B cell (primary cell): ENCODE results near the gene FUOM. TPM values are rescaled to one million over a fixed set of nuclear protein-coding genes. Genes with fewer than 3 reads are reported as not detected.

Source experiments
- ATAC-seq: fragments of 200-7000 bp; cut with Tn5 transposase; one replicate; pipeline ENCODE4 v1.10.0; 2021; ENCODE audit warnings: low read depth, mild to moderate bottlenecking, moderate number of reproducible peaks, moderate library complexity
- CTCF ChIA-PET: fragments of 350-600 bp; sonication (Branson Sonifier 250); formaldehyde crosslinking; loops from one replicate; lab custom pipeline; 2021; ENCODE audit warnings: antibody characterized with exemption, inconsistent platforms; lab: Charles Lee
- POLR2A ChIA-PET: fragments of 350-600 bp; sonication (Branson Sonifier 250); formaldehyde crosslinking; loops from one replicate; lab custom pipeline; 2021; ENCODE audit warnings: antibody characterized with exemption; lab: Charles Lee
- DNase-seq: peaks from one replicate; pipeline ENCODE4 v3.0.0; 2013
- H2AFZ ChIP-seq: 2 replicates; pipeline ENCODE4 v1.6.1; 2012; ENCODE audit warnings: mild to moderate bottlenecking, low read depth, low read length; ENCODE audit not compliant: insufficient read depth, poor library complexity, severe bottlenecking
- H3K27ac ChIP-seq, 2 donors: 1 replicate in 1 of 2; 2 replicates in 1 of 2; pipeline ENCODE4 v1.5.1; 2012 to 2013; ENCODE audit warnings: low read length in 2 of 2, mild to moderate bottlenecking in 2 of 2, moderate library complexity in 1 of 2
- H3K27me3 ChIP-seq, 4 experiments: fragments of 200-600 bp in 1 of 4; sonication (generic) in 1 of 4; replicated peaks in 1 of 4; 1 replicate in 2 of 4; 2 replicates in 2 of 4; pipeline versions ENCODE4 v1.6.1 to v1.7.0; 2013 to 2016; ENCODE audit warnings: low read length in 3 of 4, mild to moderate bottlenecking in 2 of 4, mixed read lengths in 1 of 4, moderate library complexity in 1 of 4; ENCODE audit not compliant: insufficient read depth in 4 of 4, control insufficient read depth in 3 of 4; ENCODE audit errors: control extremely low read depth in 1 of 4
- H3K36me3 ChIP-seq, 2 experiments: replicated peaks in 1 of 2; 1 replicate in 1 of 2; 2 replicates in 1 of 2; pipeline versions ENCODE4 v1.6.1 to v1.7.1; 2013; ENCODE audit warnings: low read length in 1 of 2; ENCODE audit not compliant: insufficient read depth in 2 of 2, control insufficient read depth in 1 of 2; ENCODE audit errors: control extremely low read depth in 1 of 2, extremely low read depth in 1 of 2
- H3K4me1 ChIP-seq, 2 donors: fragments of 200-600 bp in 1 of 2; sonication (generic) in 1 of 2; 1 replicate in 1 of 2; 2 replicates in 1 of 2; pipeline versions ENCODE4 v1.5.1 to v1.6.1; 2013 to 2017; ENCODE audit warnings: low read length in 2 of 2; ENCODE audit not compliant: control insufficient read depth in 2 of 2, insufficient read depth in 2 of 2
- H3K4me2 ChIP-seq: replicated peaks from 2 replicates; pipeline ENCODE3; 2012; ENCODE audit warnings: mild to moderate bottlenecking, low read depth, low read length; ENCODE audit not compliant: poor library complexity, severe bottlenecking
- H3K4me3 ChIP-seq, 5 experiments: fragments of 200-600 bp in 1 of 5; sonication (generic) in 1 of 5; 1 replicate in 3 of 5; 2 replicates in 2 of 5; pipeline versions ENCODE4 v1.5.1 to v1.7.0; 2011 to 2016; ENCODE audit warnings: low read length in 4 of 5, mild to moderate bottlenecking in 4 of 5, low read depth in 2 of 5, control low read depth in 1 of 5, moderate library complexity in 1 of 5; ENCODE audit not compliant: insufficient read depth in 1 of 5; ENCODE audit errors: control extremely low read depth in 1 of 5, extremely low read depth in 1 of 5
- H3K79me2 ChIP-seq: fragments of 200-600 bp; sonication (generic); one replicate; pipeline ENCODE4 v1.6.0; 2016; ENCODE audit warnings: low read length; ENCODE audit not compliant: control insufficient read depth, insufficient read depth
- H3K9ac ChIP-seq: fragments of 200-600 bp; sonication (generic); 2 replicates; pipeline ENCODE4 v1.6.1; 2017; ENCODE audit warnings: mild to moderate bottlenecking, low read length, moderate library complexity
- H3K9me3 ChIP-seq, 3 donors: one replicate each; pipeline versions ENCODE4 v1.6.1 to v1.7.1; 2013; ENCODE audit warnings: low read length in 2 of 3; ENCODE audit not compliant: control insufficient read depth in 2 of 3, insufficient read depth in 1 of 3; ENCODE audit errors: control extremely low read depth in 1 of 3
- H4K20me1 ChIP-seq: 2 replicates; pipeline ENCODE4 v1.6.0; 2012; ENCODE audit warnings: mild to moderate bottlenecking, low read length; ENCODE audit not compliant: insufficient read depth, control insufficient read depth, poor library complexity, severe bottlenecking
- H3K27ac Mint-ChIP-seq: one replicate; pipeline ENCODE4 v1.8.0; 2021; ENCODE audit warnings: mixed read lengths
- H3K27me3 Mint-ChIP-seq: one replicate; pipeline ENCODE4 v1.8.0; 2021; ENCODE audit warnings: mixed read lengths
- H3K4me1 Mint-ChIP-seq: one replicate; pipeline ENCODE4 v1.8.0; 2021; ENCODE audit warnings: mixed read lengths
- H3K4me3 Mint-ChIP-seq: one replicate; pipeline ENCODE4 v1.8.0; 2021; ENCODE audit warnings: mixed read lengths
- H3K9me3 Mint-ChIP-seq: one replicate; pipeline ENCODE4 v1.8.0; 2022; ENCODE audit warnings: mixed read lengths; ENCODE audit not compliant: insufficient read depth
- EZH2 ChIP-seq: IDR thresholded peaks from 2 replicates; pipeline ENCODE4 v1.6.1; 2012; ENCODE audit warnings: borderline replicate concordance, low read depth, mild to moderate bottlenecking, moderate library complexity, low read length; ENCODE audit not compliant: insufficient read depth, poor library complexity, severe bottlenecking
- WGBS: methylation state at CpG from one replicate; pipeline ENCODE4 v1.1.5; 2013; ENCODE audit warnings: missing lambda C conversion rate; ENCODE audit not compliant: insufficient coverage; 5-methylcytosine and 5-hydroxymethylcytosine counted together
- intact Hi-C: fragments of 100-400 bp; cut with micrococcal nuclease; formaldehyde crosslinking; loops from one replicate; pipeline ENCODE4 v1.10.0; 2022
- polyA plus RNA-seq: library from polyadenylated mRNA; depleted of rRNA; stranded (reverse); fragments of >200 nt; gene quantifications from 2 replicates; pipeline ENCODE4 v1.2.3, GENCODE V29; 2012
- total RNA-seq, 2 donors: library from RNA; stranded (reverse); fragments of 120-200 nt in 1 of 2; gene quantifications; 1 replicate in 1 of 2; 2 replicates in 1 of 2; pipeline versions ENCODE4 v1.2.3 to v1.2.4, GENCODE V29; 2013 to 2022
- TF ChIP-seq, protein P1 (sequence below): fragments of 200-600 bp; IDR thresholded peaks from one replicate; pipeline ENCODE4 v1.8.0; 2022; ENCODE audit warnings: antibody characterized with exemption, mild to moderate bottlenecking

Gene FUOM
- total and polyA plus RNA-seq, 2 donors (not counting 1 experiment from before 2014, with no cell fraction given): 23.8 to 30.7 TPM

DNA sequence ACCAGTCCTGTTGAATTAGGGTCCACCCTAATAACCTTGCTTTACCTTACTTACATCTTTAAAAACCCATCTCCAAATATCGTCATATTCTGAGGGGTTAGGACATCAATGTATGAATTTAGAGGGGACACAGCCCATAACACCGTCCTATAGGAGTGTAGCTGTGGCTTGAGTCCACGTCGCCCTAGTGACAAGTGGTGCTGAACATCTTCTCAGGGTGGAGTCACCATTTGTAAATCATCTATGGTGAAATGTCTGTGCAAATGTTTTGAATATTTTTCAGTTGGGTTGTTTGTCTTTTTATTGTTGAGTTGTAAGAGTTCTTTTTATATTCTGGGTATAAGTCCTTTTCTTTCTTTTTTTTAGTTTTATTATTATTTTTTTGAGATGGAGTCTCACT, 15.8 kb downstream of the FUOM start:
- Histone ChIP-seq H3K9ac (no peak overlapping the region), H3K9me3 (peaks cover 0 to 11% (median 0%) of the 10 kb centered on the region in 3 donors), H4K20me1 (no peaks in the 10 kb centered on the region), H3K4me3 (no peak overlapping the region), H3K27me3 (peaks cover 0 to 64% (median 40%) of the 10 kb centered on the region in 4 experiments), H3K79me2 (no peaks in the 10 kb centered on the region), H3K27ac (no peak overlapping the region), H3K4me1 (peaks cover 12 to 21% of the 10 kb centered on the region in 2 donors), H2AFZ (no peak overlapping the region), H3K4me2 (no peak overlapping the region), H3K36me3 (no peaks in the 10 kb centered on the region)
- 100% methylated on average over 1 of the region's 4 CpGs for WGBS
- H3K4me3 Mint-ChIP-seq: no peak overlapping the region
- DNase-seq: no peak
- H3K4me1 Mint-ChIP-seq: peaks cover 5% of the 10 kb centered on the region
- no peaks in the 10 kb centered on the region for H3K9me3 Mint-ChIP-seq
- H3K27me3 Mint-ChIP-seq: peaks cover 36% of the 10 kb centered on the region
- TF ChIP-seq EZH2: no peak
- TF ChIP-seq, protein P1, sequence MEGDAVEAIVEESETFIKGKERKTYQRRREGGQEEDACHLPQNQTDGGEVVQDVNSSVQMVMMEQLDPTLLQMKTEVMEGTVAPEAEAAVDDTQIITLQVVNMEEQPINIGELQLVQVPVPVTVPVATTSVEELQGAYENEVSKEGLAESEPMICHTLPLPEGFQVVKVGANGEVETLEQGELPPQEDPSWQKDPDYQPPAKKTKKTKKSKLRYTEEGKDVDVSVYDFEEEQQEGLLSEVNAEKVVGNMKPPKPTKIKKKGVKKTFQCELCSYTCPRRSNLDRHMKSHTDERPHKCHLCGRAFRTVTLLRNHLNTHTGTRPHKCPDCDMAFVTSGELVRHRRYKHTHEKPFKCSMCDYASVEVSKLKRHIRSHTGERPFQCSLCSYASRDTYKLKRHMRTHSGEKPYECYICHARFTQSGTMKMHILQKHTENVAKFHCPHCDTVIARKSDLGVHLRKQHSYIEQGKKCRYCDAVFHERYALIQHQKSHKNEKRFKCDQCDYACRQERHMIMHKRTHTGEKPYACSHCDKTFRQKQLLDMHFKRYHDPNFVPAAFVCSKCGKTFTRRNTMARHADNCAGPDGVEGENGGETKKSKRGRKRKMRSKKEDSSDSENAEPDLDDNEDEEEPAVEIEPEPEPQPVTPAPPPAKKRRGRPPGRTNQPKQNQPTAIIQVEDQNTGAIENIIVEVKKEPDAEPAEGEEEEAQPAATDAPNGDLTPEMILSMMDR: no peak
- POLR2A ChIA-PET: no interaction called here
- CTCF ChIA-PET: no interaction called here
- H3K27ac Mint-ChIP-seq: no peak overlapping the region
- no peak for ATAC-seq
- intact Hi-C loops: no loop called here

DNA sequence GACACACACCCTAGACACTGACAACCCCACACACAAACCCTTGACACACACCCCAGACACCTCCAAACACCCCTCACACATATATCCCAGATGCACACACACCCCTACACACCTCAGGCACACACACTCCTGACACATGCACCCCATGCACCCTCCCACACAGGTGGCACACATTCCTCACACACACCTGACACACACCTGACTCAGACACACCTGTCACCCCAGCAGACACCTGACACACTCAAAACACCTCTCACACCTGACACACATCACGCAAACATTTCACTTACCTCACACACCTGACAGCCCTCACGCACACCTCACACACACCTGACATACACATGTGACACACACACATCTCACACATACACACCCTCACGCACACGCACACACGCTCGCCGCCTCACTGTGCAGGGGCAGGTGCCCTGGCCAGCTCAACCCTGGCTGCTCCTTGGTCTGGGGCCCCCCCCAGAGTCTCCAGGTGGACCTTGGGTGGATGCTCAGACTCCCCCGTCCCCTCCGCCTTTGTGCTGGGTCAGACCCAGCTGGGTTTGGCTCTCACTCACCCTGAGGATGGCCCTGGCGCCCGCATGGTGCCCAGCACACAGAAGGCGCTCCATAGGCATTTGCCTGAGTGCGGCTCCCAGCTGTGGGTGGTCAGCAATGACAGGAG, 18.0 kb downstream of the FUOM start:
- intact Hi-C loops: no loop called here
- H4K20me1 ChIP-seq: no peaks in the 10 kb centered on the region
- no peaks in the 10 kb centered on the region for H3K79me2 ChIP-seq
- POLR2A ChIA-PET: no interaction called here
- H3K4me3 ChIP-seq: no peak overlapping the region
- H2AFZ ChIP-seq: no peak overlapping the region
- H3K9me3 ChIP-seq: peaks cover 0 to 24% (median 0%) of the 10 kb centered on the region in 3 donors
- peaks cover 26% of the 10 kb centered on the region for H3K27me3 Mint-ChIP-seq
- peaks cover 5% of the 10 kb centered on the region for H3K4me1 Mint-ChIP-seq
- 96% methylated on average over 10 of the region's 13 CpGs for WGBS
- H3K27me3 ChIP-seq: peaks cover 0 to 73% (median 48%) of the 10 kb centered on the region in 4 experiments
- no peaks in the 10 kb centered on the region for H3K36me3 ChIP-seq
- H3K27ac ChIP-seq: no peak overlapping the region
- no peak overlapping the region for H3K9ac ChIP-seq
- H3K9me3 Mint-ChIP-seq: no peaks in the 10 kb centered on the region
- no peak for DNase-seq
- H3K4me1 ChIP-seq: peaks cover 30 to 42% of the 10 kb centered on the region in 2 donors
- no peak for TF ChIP-seq EZH2
- TF ChIP-seq, protein P1: no peak
- CTCF ChIA-PET: no interaction called here
- no peak overlapping the region for H3K27ac Mint-ChIP-seq
- H3K4me2 ChIP-seq: no peak overlapping the region
- ATAC-seq: no peak
- no peak overlapping the region for H3K4me3 Mint-ChIP-seq
